ENCODE measurements around the gene DHRS4.
"Not testable (repeated sequence)": the region's sequence is repeated elsewhere in the genome, so short reads cannot be mapped to it uniquely, and the experiment has no call there.

The DHRS4 gene

GRCh38 chr14:23981951-23982813 lies 28.6 kb downstream of the DHRS4 start:
- not testable (repeated sequence) for DNase-seq (ENCODE audit: low spot score)
- in situ Hi-C loops (cut with MboI; ENCODE audit: low sequenced_read_pairs, unreplicated experiment), result loop anchor here (10.0 kb wide), 1 partner anchor 53 kb away; no protein-coding TSS in a partner anchor

DNA sequence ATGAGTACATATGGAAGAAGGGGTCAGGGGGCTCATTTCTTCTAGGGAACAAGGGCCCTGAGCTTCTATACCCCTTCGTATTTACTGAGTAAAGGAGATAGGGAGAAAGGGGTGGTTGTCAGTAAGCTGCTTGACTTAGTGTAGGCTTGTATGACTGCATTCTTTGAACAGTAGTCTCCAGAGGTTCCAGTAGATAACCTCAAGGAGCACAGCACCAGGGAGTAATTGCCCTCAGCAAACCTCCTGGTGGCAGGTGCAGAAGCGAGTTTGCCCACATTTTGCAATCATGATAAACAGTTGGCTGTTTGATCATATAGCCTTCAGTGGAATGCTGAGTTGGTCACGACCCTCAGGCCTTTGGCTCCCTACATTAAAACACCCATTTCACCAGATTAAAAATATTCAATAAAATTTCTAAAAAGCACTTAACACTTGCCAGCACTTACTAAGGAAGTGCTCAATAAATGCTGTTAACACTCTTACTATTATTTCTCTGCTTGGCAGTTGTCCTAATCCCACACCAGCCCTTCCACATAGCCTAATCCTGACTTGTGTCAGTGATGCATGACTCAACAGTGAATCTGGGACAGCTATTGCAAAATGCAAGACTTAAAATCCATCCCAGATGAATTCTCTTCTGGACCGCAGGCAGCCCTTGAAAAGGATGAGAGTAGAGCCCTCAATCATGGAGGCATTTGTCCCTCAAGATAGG lies 31.5 kb downstream of the DHRS4 start:
- in situ Hi-C loops (cut with MboI; ENCODE audit: low sequenced_read_pairs, unreplicated experiment), result loop anchor here (10.0 kb wide), 1 partner anchor 50 kb away; no protein-coding TSS in a partner anchor
- no peak for DNase-seq (ENCODE audit: low spot score)
- TF ChIP-seq, protein P1, sequence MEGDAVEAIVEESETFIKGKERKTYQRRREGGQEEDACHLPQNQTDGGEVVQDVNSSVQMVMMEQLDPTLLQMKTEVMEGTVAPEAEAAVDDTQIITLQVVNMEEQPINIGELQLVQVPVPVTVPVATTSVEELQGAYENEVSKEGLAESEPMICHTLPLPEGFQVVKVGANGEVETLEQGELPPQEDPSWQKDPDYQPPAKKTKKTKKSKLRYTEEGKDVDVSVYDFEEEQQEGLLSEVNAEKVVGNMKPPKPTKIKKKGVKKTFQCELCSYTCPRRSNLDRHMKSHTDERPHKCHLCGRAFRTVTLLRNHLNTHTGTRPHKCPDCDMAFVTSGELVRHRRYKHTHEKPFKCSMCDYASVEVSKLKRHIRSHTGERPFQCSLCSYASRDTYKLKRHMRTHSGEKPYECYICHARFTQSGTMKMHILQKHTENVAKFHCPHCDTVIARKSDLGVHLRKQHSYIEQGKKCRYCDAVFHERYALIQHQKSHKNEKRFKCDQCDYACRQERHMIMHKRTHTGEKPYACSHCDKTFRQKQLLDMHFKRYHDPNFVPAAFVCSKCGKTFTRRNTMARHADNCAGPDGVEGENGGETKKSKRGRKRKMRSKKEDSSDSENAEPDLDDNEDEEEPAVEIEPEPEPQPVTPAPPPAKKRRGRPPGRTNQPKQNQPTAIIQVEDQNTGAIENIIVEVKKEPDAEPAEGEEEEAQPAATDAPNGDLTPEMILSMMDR (IDR thresholded peaks at IDR 0.05; ENCODE audit: borderline replicate concordance, control extremely low read depth, extremely low read depth, insufficient read depth, missing control alignments), result no peak

DNA sequence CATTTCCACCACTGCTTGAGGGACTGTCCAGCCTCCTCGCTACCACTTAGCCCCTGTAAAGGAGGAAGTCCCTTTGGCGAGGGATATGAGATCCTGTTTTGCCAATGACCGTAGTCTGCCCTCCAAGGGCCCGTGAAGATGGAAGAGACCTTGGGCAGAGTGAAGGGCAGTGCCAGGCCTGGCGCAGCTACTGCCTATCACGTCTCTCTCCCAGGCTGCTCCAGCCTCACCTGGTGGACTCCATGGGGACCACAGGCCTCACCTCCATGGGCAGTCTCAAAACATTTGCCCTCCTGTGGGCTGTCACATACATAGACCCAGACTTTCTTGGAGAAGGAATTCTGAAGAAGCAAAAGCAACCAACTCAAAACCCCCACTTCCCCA lies 34.6 kb downstream of the DHRS4 start:
- in situ Hi-C loops (cut with MboI; ENCODE audit: low sequenced_read_pairs, unreplicated experiment), result loop anchor here (10.0 kb wide), 1 partner anchor 47 kb away; no protein-coding TSS in a partner anchor
- not testable (repeated sequence) for DNase-seq (ENCODE audit: low spot score)

GRCh38 chr14:23988607-23989363 lies 35.2 kb downstream of the DHRS4 start, which contains the start of gene DHRS4L2:
Gene DHRS4L2, plus strand, starts transcription at chr14:23988929. Its CDS starts 19 bp downstream, at chr14:23988948.
- in situ Hi-C loops (cut with MboI; ENCODE audit: low sequenced_read_pairs, unreplicated experiment), result loop anchor here (10.0 kb wide), 1 partner anchor 46 kb away; no protein-coding TSS in a partner anchor
- peak; percentile 81 for DNase-seq (ENCODE audit: low spot score)

- peak; percentile 54 for DNase-seq (ENCODE audit: low spot score)
- in situ Hi-C loops (cut with MboI; ENCODE audit: low sequenced_read_pairs, unreplicated experiment), result loop anchor here (10.0 kb wide), 1 partner anchor 45 kb away; no protein-coding TSS in a partner anchor
Observed at GRCh38 chr14:23989734-23990445, 36.3 kb downstream of the DHRS4 start.

DNA sequence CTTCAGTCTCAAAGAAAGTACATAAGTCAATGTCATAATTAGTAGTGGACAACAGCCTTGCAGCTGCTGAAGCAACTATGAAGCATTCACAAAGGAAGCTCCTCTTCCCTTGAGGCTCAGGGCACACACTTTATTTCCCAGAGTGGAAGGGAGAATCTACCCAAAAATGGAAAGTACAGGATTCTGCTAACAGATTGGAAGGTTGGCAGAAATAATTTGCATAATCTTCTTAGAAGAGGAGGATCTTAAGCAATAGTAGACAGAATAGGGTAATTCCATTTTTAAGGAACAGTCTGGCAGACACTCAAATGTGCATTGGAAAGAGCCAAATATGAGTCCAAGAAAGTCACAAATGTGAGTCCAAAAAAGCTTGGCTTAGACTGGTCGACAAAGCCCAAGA lies 37.4 kb downstream of the DHRS4 start:
- in situ Hi-C loops (cut with MboI; ENCODE audit: low sequenced_read_pairs, unreplicated experiment); DNase-seq (ENCODE audit: low spot score): not testable (repeated sequence)

GRCh38 chr14:23993042-23993441 lies 39.5 kb downstream of the DHRS4 start:
- DNase-seq (ENCODE audit: low spot score); in situ Hi-C loops (cut with MboI; ENCODE audit: low sequenced_read_pairs, unreplicated experiment): not testable (repeated sequence)

DNA sequence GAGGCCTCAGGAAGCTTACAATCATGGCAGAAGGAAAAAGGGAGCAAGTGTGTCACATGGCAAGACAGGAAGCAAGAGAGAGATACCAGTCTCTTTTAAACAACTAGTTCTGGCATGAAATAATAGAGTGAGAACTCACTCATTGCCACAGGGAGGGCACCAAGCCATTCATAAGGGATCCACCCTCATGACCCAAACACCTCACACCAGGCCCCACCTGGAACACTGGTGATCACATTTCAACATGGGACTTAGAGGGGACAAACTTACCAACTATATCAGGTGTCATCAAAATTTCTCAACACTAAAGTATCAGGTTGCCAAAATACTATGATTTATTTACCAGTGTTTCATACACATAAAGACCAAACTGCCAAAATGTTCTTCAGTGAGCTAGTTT lies 42.4 kb downstream of the DHRS4 start:
- DNase-seq (ENCODE audit: low spot score); in situ Hi-C loops (cut with MboI; ENCODE audit: low sequenced_read_pairs, unreplicated experiment): not testable (repeated sequence)

DNA sequence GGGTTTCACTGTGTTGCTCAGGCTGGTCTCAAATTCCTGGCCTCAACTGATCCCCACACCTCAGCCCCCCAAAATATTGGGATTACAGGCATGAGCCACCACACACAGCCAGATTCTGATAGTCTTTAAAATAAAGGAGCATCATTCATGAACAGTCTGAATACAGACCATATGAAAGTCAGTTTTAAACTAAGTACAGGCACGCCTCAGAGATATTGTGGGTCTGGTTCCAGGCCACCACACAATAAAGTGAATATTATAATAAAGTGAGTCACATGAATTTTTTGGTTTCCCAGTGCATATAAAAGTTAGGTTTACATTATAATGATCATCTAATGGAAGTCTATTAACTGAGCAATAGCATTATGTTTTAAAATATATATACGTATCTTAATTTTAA lies 43.3 kb downstream of the DHRS4 start:
- DNase-seq (ENCODE audit: low spot score); in situ Hi-C loops (cut with MboI; ENCODE audit: low sequenced_read_pairs, unreplicated experiment): not testable (repeated sequence)

GRCh38 chr14:23999640-24000039 lies 46.1 kb downstream of the DHRS4 start:
- in situ Hi-C loops (cut with MboI; ENCODE audit: low sequenced_read_pairs, unreplicated experiment), result not testable (repeated sequence)

GRCh38 chr14:24001078-24001477 lies 47.5 kb downstream of the DHRS4 start:
- in situ Hi-C loops (cut with MboI; ENCODE audit: low sequenced_read_pairs, unreplicated experiment); DNase-seq (ENCODE audit: low spot score): not testable (repeated sequence)

More at GRCh38 chr14:23999640-24000039, 46.1 kb downstream of the DHRS4 start:
- not testable (repeated sequence) for DNase-seq (ENCODE audit: low spot score)

GRCh38 chr14:24001679-24002078 lies 48.1 kb downstream of the DHRS4 start:
- DNase-seq (ENCODE audit: low spot score); in situ Hi-C loops (cut with MboI; ENCODE audit: low sequenced_read_pairs, unreplicated experiment): not testable (repeated sequence)

GRCh38 chr14:24006471-24006816 lies 52.9 kb downstream of the DHRS4 start:
- DNase-seq (ENCODE audit: low spot score); in situ Hi-C loops (cut with MboI; ENCODE audit: low sequenced_read_pairs, unreplicated experiment): not testable (repeated sequence)

DNA sequence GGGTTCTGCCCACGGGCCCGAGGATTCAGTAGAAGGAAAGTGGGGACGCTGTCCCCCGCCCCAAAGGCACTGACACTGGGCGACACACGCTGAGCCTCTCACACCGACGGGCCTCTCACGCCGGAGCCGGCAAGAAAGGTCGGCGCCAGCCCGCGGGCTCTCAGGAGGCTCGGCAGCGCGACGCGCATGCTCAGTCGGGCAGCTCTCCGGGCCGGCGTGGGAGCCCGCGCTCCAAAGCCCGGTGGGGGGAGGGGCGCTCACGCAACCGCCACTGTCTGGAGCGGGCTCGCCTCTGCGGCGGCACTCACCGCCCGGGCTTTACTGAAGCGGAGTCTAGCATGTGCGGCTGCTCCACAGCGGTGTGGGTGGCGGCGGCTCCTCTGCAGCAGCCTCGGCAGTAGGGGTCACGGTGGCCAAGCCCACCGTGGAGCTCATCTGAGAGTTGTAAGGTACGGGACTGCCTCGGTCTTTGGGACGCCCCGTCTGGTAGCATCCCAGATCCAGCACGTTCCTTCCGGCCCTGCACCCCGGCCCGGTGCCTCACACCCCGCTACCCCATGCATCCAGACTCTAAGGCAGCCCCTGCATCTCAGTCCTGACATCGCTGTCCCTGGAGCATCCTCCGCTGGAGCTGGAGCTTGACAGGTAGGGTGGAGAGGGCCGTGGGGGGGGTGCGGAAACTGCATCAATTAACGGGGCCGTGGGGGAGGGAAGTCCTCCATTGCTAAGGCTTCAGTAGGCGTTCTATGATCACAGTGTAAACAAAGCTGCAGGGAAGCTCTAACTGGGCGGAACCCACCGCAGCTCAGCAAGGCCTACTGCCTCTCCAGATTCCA lies 53.5 kb downstream of the DHRS4 start:
- DNase-seq (ENCODE audit: low spot score); in situ Hi-C loops (cut with MboI; ENCODE audit: low sequenced_read_pairs, unreplicated experiment): not testable (repeated sequence)
